B cell (primary cell): Measurements from ENCODE around the gene DNAJC1.

Experiments used
- CTCF ChIP-seq: fragments of 200-600 bp; IDR thresholded peaks from one replicate; pipeline ENCODE4 v1.8.0; 2022; ENCODE audit warnings: antibody characterized with exemption, mild to moderate bottlenecking
- EZH2 ChIP-seq: IDR thresholded peaks from 2 replicates; pipeline ENCODE4 v1.6.1; 2012; ENCODE audit warnings: borderline replicate concordance, low read depth, mild to moderate bottlenecking, moderate library complexity, low read length; ENCODE audit not compliant: insufficient read depth, poor library complexity, severe bottlenecking

- TF ChIP-seq CTCF (no peak), EZH2 (no peak)
Measured at GRCh38 chr10:21746118-21746517, 257.4 kb downstream of the DNAJC1 start.
